ENCODE measurements around the gene SPN.
"Not testable (repeated sequence)": the region's sequence is repeated elsewhere in the genome, so short reads cannot be mapped to it uniquely, and the experiment has no call there.

GRCh38 chr16:29635902-29636301 lies 27.1 kb upstream of the SPN start:
- TF ChIP-seq CTCF (IDR thresholded peaks at IDR 0.05); POLR2AphosphoS5 (IDR thresholded peaks at IDR 0.05; ENCODE audit: low read depth, low read length); TCF12 (IDR thresholded peaks at IDR 0.05); MAX (IDR thresholded peaks at IDR 0.05; ENCODE audit: low read depth); USF2 (IDR thresholded peaks at IDR 0.05; ENCODE audit: borderline replicate concordance, low read depth, low read length); EP300 (IDR thresholded peaks at IDR 0.05; ENCODE audit: borderline replicate concordance in 1 of 2, low read depth in 1 of 2, low read length in 1 of 2); MEF2A (IDR thresholded peaks at IDR 0.05; ENCODE audit: borderline replicate concordance, low read depth); NFIC (IDR thresholded peaks at IDR 0.05; ENCODE audit: borderline replicate concordance); EZH2phosphoT487 (IDR thresholded peaks at IDR 0.05; ENCODE audit: borderline replicate concordance, low read depth); MXI1 (IDR thresholded peaks at IDR 0.05; ENCODE audit: low read depth, low read length); RAD21 (IDR thresholded peaks at IDR 0.05; ENCODE audit: low read length); RFX5 (IDR thresholded peaks at IDR 0.05; ENCODE audit: low read length); REST (IDR thresholded peaks at IDR 0.05; ENCODE audit: low read depth, low read length); RXRA (IDR thresholded peaks at IDR 0.05; ENCODE audit: borderline replicate concordance, low read depth): not testable (repeated sequence)

Data from SK-N-SH (cell line).